ENCODE results near the gene HPN.
"Not testable (repeated sequence)": the region's sequence is repeated elsewhere in the genome, so short reads cannot be mapped to it uniquely, and the experiment has no call there.

The HPN gene

DNA sequence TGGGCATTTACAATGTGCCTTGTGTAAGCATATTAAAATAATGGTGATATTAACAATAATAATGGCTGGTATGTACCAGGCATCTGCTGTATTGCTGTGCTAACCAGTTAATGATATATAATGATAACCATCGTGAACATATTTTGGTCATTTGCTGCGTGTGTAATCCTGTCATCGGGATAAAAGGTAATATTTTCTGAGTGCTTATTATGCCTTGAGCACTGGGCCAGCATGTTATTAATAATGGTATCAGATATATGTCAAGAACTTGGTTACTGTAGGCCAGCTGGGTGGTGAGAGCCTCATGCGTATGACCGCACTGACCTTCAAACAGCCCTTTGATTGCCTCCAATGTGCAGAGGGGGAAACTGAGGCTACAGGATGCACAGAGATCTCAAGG is 51.9 kb downstream of the HPN start:
- no peaks in the 10 kb centered on the region for H3K36me3 ChIP-seq (ENCODE audit: control insufficient read depth, insufficient read depth, low read length)
- no peaks in the 10 kb centered on the region for H3K27me3 ChIP-seq (ENCODE audit: control insufficient read depth, insufficient read depth, low read length)
- no peak overlapping the region for H3K9ac ChIP-seq (ENCODE audit: low read length)
- H3K27ac ChIP-seq (ENCODE audit: low read depth, low read length): no peak overlapping the region
- no peaks in the 10 kb centered on the region for H3K4me1 ChIP-seq (ENCODE audit: control insufficient read depth, insufficient read depth, low read length)
- no peak overlapping the region for H3K4me3 ChIP-seq (ENCODE audit: low read length)

DNA sequence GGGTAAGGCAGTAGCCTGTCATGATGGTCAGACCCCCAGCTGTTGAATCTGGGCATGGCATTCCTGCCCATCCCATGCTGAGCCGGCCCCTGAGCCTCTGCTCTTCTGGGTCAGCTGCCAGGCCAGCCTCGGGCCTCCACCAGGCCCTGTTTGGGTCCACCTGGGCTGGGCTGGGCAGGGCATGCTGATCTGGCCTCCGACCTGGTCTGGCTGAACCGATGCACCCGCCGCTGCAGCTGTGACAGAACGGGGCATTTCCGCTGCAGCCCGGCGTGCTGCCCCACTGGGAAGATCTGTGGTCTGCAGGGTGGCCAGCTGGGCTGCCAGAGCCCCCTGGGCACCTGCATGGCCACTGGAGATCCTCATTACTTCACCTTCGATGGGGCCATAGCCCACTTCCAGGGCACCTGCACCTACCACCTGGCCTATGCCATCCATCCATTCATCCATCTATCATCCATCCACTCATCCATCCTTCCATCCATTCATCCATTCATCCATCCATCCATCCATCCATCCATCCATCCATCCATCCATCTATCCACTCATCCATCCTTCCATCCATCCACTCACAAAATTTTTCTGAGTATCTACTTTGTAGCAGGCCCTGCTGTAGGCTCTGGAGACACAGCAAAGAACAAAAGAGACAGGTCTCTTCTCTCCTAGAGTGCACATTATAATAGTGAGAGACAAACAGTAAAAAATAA is 52.6 kb downstream of the HPN start:
- H3K27ac ChIP-seq (ENCODE audit: low read depth, low read length): no peak overlapping the region
- no peaks in the 10 kb centered on the region for H3K36me3 ChIP-seq (ENCODE audit: control insufficient read depth, insufficient read depth, low read length)
- H3K4me3 ChIP-seq (ENCODE audit: low read length): no peak overlapping the region
- H3K27me3 ChIP-seq (ENCODE audit: control insufficient read depth, insufficient read depth, low read length): no peaks in the 10 kb centered on the region
- no peaks in the 10 kb centered on the region for H3K4me1 ChIP-seq (ENCODE audit: control insufficient read depth, insufficient read depth, low read length)
- H3K9ac ChIP-seq (ENCODE audit: low read length): no peak overlapping the region

DNA sequence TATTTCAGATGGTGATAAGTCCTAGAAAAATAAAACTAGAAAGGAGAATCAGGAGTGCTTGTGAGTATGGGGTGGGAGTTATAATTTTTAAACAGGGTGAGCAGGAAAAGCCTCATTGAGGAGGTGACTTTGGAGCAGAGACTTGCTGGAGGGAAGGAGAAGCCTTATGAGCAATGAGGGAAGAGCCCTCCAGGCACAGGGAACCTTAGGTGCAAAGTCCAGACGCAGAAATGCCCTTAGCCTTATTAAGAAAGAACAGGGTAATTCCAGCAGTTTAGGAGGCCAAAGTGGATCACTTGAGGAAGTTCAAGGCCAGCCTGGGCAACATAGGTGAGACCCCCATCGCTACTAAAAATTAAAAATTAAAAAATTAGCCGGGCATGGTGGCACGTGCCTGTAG is 53.1 kb downstream of the HPN start:
- Histone ChIP-seq H3K27ac (ENCODE audit: low read depth, low read length) (no peak overlapping the region), H3K9ac (ENCODE audit: low read length) (no peak overlapping the region), H3K36me3 (ENCODE audit: control insufficient read depth, insufficient read depth, low read length) (no peaks in the 10 kb centered on the region), H3K4me1 (ENCODE audit: control insufficient read depth, insufficient read depth, low read length) (no peaks in the 10 kb centered on the region), H3K27me3 (ENCODE audit: control insufficient read depth, insufficient read depth, low read length) (no peaks in the 10 kb centered on the region), H3K4me3 (ENCODE audit: low read length) (no peak overlapping the region)

DNA sequence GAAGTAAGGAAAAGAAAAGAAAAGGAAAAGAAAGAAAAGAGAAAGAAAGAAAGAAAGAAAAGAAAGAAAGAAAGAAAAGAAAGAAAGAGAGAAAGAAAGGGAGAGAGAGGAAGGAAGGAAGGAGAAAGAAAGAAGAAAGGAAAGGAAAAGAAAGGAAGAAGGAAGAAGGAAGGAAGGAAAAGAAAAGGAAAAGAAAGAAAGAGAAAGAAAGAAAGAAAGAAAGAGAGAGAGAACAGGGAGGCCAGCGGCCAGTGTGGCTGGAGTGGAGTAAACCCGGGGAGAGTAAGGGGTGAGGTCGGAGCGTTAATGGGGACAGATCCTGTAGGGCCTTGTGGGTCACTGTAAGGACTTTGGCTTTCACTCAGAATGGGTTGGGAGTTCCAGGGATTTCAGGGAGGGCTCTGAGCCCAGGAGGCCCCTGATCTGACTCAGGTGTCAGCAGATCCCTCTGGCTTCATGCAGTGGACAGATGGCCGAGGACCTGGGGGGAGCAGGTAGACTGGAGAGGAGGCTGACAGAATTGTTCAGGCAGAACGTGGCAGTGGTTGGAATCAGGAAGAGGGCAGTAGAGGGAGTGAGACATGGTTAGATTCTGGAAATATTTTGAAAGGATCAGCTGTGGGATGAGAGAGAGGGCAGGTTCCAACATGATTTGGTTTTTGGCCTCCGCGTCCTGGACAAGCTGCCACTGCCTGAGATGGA is 54.3 kb downstream of the HPN start:
- H3K27ac ChIP-seq (ENCODE audit: low read depth, low read length): no peak overlapping the region
- no peaks in the 10 kb centered on the region for H3K36me3 ChIP-seq (ENCODE audit: control insufficient read depth, insufficient read depth, low read length)
- no peak overlapping the region for H3K9ac ChIP-seq (ENCODE audit: low read length)

DNA sequence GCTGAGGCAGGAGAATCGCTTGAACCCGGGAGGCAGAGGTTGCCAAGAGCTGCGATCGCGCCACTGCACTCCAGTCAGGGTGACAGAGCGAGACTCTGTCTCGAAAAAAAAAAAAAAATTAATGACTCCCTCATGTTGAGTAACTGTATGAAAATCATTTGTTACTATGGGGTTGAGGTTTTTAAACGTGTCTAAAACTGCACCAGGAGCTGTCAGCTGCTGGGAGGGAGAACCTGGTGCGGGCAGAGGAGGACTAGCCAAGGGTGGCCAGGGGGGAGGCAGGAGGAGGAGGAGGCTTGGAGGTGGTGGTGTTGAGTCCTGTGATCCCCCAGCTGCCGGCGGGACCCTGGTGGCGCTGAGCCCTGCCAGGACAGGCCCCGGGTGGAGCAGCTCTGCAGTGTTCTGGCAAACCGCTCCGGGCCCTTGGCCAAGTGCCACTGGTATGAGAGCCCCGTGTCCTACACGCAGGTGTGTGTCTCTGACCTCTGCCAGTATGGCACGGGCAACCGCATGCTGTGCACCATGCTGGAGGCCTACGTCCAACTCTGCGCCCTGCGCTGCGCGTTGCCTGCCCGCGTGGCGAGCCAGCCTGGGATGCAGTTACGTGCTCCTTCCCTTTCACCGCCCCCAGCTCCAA is 57.0 kb downstream of the HPN start:
- H3K36me3 ChIP-seq (ENCODE audit: control insufficient read depth, insufficient read depth, low read length): no peaks in the 10 kb centered on the region
- H3K27ac ChIP-seq (ENCODE audit: low read depth, low read length): no peak overlapping the region
- H3K9ac ChIP-seq (ENCODE audit: low read length): no peak overlapping the region
- H3K4me1 ChIP-seq (ENCODE audit: control insufficient read depth, insufficient read depth, low read length): no peaks in the 10 kb centered on the region
- no peak overlapping the region for H3K4me3 ChIP-seq (ENCODE audit: low read length)
- H3K27me3 ChIP-seq (ENCODE audit: control insufficient read depth, insufficient read depth, low read length): no peaks in the 10 kb centered on the region

More for the DNA sequence above, 54.3 kb downstream of the HPN start:
- no peaks in the 10 kb centered on the region for H3K4me1 ChIP-seq (ENCODE audit: control insufficient read depth, insufficient read depth, low read length)
- H3K27me3 ChIP-seq (ENCODE audit: control insufficient read depth, insufficient read depth, low read length): no peaks in the 10 kb centered on the region
- H3K4me3 ChIP-seq (ENCODE audit: low read length): no peak overlapping the region

DNA sequence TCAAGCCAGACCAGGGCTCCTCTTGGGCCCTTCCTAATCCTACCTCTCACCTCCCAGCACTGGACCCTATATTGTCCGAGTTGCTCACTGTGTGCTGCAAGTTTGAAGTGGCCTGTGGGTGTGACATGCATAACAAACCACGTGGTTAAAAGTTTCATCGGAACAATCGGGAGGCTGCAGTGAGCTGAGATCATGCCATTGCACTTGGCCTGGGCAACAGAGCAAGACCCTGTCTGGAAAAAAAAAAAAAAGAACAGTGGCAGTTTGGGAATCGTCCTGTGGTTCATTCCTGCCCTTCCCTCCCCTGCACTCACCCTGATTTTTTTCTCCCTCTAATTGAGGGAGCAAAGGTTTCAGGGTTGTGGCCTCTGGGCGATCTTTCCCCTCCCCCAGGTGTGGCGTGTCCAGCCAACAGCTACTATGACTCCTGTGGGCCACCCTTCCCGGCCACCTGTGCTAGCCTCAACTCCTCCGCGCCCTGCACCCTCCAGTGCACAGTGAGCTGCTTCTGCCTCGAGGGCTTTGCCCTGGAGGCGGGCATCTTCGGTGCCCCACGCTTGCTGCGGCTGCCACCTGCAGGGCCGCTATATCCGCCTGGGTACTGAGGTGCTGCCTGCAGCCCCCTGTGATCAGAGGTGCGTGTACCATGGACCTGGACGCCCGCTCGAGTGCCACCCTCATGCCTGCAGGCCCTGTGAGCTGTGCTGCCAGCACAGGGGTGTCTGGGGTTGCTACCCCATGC is 57.8 kb downstream of the HPN start:
- Histone ChIP-seq H3K27me3 (ENCODE audit: control insufficient read depth, insufficient read depth, low read length) (no peaks in the 10 kb centered on the region), H3K9ac (ENCODE audit: low read length) (no peak overlapping the region), H3K4me3 (ENCODE audit: low read length) (no peak overlapping the region), H3K36me3 (ENCODE audit: control insufficient read depth, insufficient read depth, low read length) (no peaks in the 10 kb centered on the region), H3K4me1 (ENCODE audit: control insufficient read depth, insufficient read depth, low read length) (no peaks in the 10 kb centered on the region), H3K27ac (ENCODE audit: low read depth, low read length) (no peak overlapping the region)

DNA sequence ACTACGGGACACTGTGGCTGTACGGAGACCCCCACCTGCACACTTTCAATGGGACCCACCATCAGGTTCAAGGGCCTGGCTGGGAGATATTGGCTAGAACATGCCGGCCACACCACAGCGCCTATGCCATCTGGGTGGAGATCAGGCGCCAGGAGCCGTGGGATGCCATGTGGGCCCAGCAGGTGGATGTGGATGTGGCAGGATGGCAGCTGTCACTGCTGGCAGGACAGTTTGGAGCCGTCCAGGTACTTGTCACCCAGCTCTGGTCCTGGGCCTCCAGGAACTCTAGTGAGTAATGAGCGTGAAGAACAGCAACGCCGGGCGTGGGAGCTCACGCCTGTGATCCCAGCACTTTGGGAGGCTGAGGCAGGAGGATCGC is 58.4 kb downstream of the HPN start:
- H3K27ac ChIP-seq (ENCODE audit: low read depth, low read length): no peak overlapping the region
- H3K27me3 ChIP-seq (ENCODE audit: control insufficient read depth, insufficient read depth, low read length): no peaks in the 10 kb centered on the region
- no peaks in the 10 kb centered on the region for H3K36me3 ChIP-seq (ENCODE audit: control insufficient read depth, insufficient read depth, low read length)
- H3K4me1 ChIP-seq (ENCODE audit: control insufficient read depth, insufficient read depth, low read length): no peaks in the 10 kb centered on the region
- H3K9ac ChIP-seq (ENCODE audit: low read length): no peak overlapping the region
- no peak overlapping the region for H3K4me3 ChIP-seq (ENCODE audit: low read length)

DNA sequence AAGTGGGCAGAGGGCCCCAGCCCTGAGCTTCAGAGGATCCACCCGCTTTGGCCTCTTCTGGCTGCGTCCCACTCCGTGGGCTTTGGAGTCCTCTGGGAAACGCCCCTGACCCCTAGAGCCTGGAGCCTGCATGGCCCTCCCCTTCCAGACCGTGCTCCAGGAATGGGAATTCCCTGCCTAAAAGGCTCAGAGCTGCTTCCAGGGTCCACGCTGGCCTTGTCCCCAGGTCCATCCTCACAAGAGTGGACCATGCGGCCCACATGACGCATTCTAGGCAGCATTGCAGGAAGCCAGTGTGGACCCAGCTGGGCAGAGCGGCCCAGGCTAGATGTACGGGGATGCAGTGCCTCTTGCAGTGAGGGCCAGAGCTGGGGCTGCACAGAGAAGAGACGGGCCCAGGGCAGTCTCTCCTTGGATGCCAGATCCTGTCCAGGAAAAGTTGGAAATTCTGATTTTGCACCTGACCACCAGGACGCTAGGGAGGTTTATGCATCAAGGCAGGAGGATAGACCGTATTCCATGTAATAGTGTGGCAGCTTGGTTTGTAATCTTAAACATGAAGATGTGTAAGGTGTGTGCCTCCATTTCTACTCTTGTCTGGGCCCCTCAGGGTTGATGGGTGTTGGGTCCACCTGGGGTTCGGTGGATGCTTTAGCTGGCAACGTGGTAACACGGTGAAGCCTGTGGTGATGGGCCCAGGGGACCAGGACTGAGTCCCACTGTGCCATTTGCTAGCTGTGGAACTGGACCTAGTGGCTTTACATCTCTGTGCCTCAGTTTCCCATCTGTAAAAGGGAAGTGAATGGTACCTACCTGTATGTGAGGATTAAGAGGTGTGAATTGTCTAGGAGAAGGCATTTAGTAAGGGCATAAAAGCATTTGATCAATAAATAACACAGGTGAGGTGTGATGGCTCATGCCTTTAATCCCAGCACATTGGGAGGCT is 59.3 kb downstream of the HPN start:
- no peak overlapping the region for H3K27ac ChIP-seq (ENCODE audit: low read depth, low read length)
- H3K36me3 ChIP-seq (ENCODE audit: control insufficient read depth, insufficient read depth, low read length): no peaks in the 10 kb centered on the region
- no peak overlapping the region for H3K9ac ChIP-seq (ENCODE audit: low read length)
- no peak overlapping the region for H3K4me3 ChIP-seq (ENCODE audit: low read length)
- no peaks in the 10 kb centered on the region for H3K4me1 ChIP-seq (ENCODE audit: control insufficient read depth, insufficient read depth, low read length)
- no peaks in the 10 kb centered on the region for H3K27me3 ChIP-seq (ENCODE audit: control insufficient read depth, insufficient read depth, low read length)

DNA sequence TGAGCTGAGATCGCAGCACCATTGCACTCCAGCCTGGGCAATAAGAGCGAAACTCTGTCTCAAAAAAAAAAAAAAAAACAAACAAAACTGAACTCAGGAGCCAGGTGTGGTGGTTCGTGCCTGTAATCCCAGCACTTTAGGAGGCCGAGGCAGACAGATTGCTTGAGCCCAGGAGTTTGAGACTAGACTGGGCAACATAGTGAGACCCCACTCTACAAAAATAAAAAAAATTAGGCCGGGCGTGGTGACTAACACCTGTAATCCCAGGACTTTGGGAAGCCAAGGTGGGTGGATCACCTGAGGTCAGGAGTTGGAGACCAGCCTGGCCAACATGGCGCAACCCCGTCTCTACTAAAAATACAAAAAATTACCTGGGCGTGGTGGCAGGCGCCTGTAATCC is 60.4 kb downstream of the HPN start:
- not testable (repeated sequence) for H3K27ac ChIP-seq (ENCODE audit: low read depth, low read length); H3K36me3 ChIP-seq (ENCODE audit: control insufficient read depth, insufficient read depth, low read length); H3K4me1 ChIP-seq (ENCODE audit: control insufficient read depth, insufficient read depth, low read length)

DNA sequence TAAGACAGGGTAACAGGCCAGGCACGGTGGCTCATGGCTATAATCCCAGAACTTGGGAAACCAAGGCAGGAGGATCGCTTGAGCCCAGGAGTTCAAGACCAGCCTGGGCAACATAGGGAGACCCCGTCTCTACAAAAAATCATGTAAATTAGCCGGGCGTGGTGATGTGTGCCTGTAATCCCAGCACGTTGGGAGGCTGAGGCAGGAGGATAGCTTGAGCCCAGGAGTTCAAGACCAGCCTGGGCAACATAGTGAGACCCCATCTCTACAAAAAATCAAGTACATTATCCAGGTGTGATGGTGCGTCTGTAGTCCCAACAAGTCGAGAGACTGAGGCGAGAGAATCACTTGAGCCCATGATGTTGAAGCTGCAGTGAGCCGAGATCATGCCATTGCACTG is 62.1 kb downstream of the HPN start:
- H3K36me3 ChIP-seq (ENCODE audit: control insufficient read depth, insufficient read depth, low read length); H3K4me3 ChIP-seq (ENCODE audit: low read length); H3K27ac ChIP-seq (ENCODE audit: low read depth, low read length); H3K4me1 ChIP-seq (ENCODE audit: control insufficient read depth, insufficient read depth, low read length); H3K27me3 ChIP-seq (ENCODE audit: control insufficient read depth, insufficient read depth, low read length); H3K9ac ChIP-seq (ENCODE audit: low read length): not testable (repeated sequence)

More for the DNA sequence above, 60.4 kb downstream of the HPN start:
- not testable (repeated sequence) for H3K9ac ChIP-seq (ENCODE audit: low read length); H3K4me3 ChIP-seq (ENCODE audit: low read length); H3K27me3 ChIP-seq (ENCODE audit: control insufficient read depth, insufficient read depth, low read length)

DNA sequence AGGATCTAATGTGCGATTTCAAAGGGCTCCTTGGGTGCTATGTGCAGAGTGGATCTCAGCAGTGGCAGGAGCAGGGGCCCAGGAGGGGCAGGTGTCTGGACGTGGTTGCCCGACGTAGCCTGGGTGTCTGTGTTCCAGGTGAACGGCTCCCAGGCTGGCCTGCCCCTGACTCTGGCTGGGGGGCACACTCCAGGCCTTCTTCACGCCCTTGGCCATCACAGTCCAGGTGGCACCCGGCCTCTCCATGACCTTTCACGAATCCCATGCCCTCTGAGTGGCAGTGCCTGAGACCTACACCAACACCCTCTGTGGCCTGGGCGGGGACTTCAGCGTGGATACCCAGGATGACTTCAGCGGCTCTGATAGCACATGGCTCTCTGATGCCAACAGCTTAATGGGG is 62.8 kb downstream of the HPN start:
- Histone ChIP-seq H3K27me3 (ENCODE audit: control insufficient read depth, insufficient read depth, low read length) (no peaks in the 10 kb centered on the region), H3K36me3 (ENCODE audit: control insufficient read depth, insufficient read depth, low read length) (no peaks in the 10 kb centered on the region), H3K27ac (ENCODE audit: low read depth, low read length) (no peak overlapping the region), H3K4me3 (ENCODE audit: low read length) (no peak overlapping the region), H3K9ac (ENCODE audit: low read length) (no peak overlapping the region), H3K4me1 (ENCODE audit: control insufficient read depth, insufficient read depth, low read length) (no peaks in the 10 kb centered on the region)

DNA sequence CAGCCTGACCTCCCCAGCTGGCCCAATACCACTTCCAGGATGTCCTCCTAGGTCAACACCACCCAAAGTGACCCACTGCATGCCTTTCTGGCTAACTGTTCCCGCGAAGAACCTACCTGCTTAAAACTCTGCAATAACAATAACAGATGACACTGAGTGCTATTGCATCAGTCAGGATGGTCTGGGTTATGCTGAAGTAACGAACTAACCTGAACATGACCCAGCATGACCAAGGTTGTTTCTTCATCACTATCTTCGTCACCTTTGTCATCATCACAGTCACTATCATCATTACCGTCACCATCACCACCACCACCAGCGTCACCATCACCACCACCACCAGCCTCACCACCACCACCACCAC is 63.5 kb downstream of the HPN start:
- Histone ChIP-seq H3K27me3 (ENCODE audit: control insufficient read depth, insufficient read depth, low read length) (no peaks in the 10 kb centered on the region), H3K4me1 (ENCODE audit: control insufficient read depth, insufficient read depth, low read length) (no peaks in the 10 kb centered on the region), H3K27ac (ENCODE audit: low read depth, low read length) (no peak overlapping the region), H3K9ac (ENCODE audit: low read length) (no peak overlapping the region), H3K36me3 (ENCODE audit: control insufficient read depth, insufficient read depth, low read length) (no peaks in the 10 kb centered on the region), H3K4me3 (ENCODE audit: low read length) (no peak overlapping the region)
